HG03442 (cell line): ENCODE measurements around the gene ANO3.
"Not testable (repeated sequence)": the region's sequence is repeated elsewhere in the genome, so short reads cannot be mapped to it uniquely, and the experiment has no call there.

Experiments
- ATAC-seq: cut with Tn5 transposase; IDR thresholded peaks from one replicate; pipeline ENCODE4 v1.9.1; 2021; ENCODE audit warnings: mild to moderate bottlenecking, moderate library complexity; ENCODE audit not compliant: unreplicated experiment

Gene ANO3

DNA sequence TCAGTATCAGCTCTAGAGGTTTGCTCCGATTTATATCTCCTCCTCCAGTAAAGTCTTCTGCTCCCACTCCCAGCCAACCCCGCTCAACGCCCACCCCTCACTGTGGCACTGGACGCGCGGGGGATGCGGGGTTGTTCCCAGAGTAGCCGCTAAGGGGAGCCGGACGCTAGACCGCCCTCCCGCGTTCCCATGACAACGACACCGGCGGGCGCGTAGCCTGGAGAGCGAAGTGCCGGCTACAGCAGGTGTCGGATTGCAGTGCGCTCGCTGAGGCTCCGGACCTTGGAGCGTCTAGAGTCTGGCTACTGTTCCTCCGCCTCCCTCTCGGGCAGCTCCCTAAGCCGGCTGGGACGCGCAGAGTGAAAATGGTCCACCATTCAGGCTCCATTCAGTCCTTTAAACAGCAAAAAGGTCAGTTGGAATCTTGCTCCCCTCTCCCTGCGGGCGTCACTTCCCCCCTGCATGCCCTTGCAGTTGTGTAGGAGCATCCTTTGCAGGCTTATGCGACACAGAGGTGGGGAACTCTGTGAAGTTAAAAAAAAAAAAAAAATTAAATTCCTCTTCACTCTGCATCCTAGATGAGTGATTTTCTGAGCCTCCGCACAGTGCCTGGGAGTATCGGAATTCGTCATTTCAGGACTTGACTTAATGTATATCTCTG lies at the start of gene ANO3:
TSS of gene ANO3 (plus strand) at position 220 of the 661 bp plus-strand sequence. CDS start at position 366, 146 bp downstream.
- ATAC-seq, result peak; percentile 97

DNA sequence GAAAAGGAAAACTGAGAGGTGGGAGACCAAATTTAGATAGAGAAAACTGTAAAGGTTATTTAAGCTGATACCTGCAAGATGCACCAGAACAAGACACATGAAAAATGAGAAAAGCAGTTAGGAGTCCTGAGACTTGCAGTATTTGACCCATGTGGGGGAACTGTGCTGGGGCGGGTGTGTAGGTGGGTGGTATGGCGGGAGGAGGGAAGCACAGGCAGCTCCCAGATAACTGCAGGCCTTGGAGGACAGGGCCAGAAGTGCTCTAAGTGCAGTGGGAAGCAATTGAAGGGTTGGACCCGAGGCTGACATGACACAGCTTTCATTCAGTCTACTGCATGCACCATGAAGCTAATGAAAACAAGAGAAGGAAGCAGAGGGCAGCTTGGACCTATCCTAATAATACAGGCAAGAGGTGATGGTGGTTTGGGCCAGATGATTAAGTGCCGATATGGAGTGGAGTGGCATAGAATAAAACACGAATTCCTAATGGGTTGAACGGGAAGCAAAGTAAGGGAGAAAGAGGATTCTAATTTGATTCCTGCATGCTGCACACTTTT lies 48.0 kb upstream of the ANO3 start:
- ATAC-seq, result no peak

DNA sequence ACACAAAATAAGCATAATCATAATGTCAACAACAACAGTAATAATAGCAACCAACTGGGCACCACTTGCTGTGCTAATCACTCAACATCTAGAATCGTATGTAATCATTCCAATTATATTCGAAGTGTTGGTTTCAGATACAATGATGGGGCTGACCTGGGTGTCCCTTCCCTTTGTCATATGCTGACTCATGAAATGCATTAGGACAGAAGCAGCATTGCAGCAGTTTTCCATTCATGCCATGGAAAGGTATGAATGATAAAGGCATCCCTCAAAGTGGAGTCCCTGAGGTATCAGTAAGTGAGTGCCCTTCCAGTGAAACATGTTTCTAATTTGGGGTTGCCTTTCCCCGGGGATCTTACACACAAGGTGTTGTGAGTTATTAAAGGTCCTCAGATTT lies 46.3 kb upstream of the ANO3 start:
- ATAC-seq, result no peak

DNA sequence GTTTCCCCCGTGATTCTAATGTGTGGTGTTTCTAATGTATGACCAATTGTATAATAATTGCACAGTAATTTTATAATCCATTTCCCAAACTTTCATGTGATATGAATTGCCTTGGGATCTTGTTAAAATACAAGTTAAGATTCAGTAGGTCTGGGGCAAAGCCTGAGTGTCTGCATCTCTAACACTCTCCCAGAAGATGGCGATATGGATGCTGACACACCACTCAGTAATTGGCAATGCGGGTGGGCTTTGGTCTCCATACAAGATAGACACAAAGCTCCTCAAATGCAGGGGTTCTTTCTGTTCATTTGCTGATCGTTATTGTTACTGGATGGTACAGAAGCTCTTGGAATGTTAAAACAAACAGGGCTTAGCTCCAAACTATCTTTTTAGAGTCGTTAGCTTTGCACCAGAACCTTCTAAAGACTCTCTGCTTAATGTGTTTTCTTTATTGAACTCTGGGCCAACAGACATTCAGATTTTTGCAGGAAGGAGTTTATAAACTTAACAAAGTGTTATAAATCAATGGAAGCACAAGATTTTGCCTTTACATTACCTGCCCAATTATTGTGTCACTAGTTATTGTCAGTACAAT lies 45.4 kb upstream of the ANO3 start:
- no peak for ATAC-seq

DNA sequence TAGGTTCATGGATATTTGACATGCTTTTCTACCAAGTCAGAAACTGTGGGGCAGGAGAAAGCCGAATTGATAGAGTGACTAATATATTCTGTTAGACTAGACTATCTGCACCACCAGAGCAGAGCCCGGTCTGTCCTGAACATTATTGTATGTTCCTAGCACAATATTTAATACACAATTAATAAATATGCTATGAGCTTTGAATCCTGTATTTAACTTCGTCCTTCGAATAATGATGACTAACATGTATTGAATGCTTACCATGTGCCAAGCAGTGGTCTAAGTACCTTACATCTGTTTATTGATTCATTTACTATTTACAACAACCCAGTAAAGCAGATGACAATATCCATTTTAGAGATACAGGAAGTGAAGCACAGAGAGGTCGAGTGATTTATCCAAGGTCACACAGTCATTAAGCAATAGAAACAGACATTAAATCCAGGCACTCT lies 44.8 kb upstream of the ANO3 start:
- ATAC-seq, result no peak

DNA sequence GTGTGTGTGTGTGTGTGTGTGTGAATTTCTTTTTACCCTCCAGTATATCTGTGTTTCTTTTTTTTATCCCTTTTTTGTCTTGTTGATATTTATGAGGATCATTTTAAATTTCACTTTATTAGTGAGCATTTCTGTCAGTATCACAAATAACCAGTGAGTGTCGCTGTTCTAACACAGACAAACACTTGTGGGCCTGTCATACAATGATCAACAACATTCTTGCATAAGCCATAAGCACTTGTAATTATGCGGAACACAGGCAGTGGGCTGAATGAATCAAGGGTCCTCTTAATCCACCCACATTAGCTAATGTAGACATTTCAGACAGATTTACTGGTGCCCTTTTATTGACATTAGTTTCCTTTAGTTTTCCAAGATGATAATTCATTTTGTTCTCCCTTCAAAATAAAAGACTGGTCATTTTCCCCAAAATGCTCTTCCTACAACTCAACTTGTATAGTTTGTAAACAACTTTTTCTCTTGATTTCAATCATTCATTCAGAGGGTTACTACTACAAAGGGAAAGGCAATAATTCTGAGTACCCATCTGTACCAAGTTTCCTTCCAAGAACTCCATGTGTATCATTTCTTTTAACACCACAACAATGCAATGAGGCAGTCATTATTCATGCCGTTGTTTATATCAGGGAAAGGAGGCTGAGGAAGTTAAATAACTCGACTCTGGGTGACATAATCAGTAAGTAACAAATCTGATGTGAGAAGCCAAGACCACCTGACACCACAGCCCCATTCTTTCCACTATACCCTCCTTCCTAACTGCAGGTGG lies 34.5 kb upstream of the ANO3 start:
- ATAC-seq, result peak; percentile 89

DNA sequence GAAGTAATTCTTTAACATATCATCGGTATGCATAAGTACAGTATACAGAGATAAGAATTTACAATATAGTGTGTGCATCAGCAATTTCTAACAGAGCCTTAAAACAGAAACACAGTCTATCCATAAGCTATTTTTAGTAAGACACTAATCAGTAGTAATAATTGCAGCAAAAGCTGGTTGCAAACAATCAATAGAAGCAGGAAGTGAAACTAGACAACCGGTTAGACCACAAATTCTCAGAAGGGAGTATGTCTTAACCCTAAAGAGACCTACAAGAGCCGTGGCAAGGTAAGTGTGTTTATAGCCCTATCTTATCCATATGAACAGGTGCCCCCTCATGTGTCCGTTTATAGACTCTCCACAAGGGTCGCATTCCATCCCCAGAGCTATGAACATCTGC lies 15.6 kb upstream of the ANO3 start:
- not testable (repeated sequence) for ATAC-seq

DNA sequence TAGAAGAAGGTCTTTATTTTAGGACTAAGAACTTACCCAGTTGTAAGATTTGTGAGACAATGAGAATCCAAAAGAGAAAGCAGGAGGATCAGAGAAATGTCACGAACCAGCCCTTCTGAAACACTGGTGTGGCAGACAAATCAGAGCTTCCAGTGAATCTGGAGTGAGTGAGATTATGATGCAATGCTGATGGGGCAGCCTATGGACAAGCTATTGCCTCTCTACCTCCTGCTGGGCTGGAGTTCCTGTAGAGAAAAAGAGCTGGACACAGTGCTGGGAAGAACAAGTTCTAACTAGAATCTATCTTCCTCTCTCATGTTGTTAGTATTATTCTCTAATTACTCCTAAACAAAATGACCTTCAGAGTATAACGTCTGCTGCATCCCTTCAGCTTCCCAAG lies 12.0 kb upstream of the ANO3 start:
- ATAC-seq, result no peak

DNA sequence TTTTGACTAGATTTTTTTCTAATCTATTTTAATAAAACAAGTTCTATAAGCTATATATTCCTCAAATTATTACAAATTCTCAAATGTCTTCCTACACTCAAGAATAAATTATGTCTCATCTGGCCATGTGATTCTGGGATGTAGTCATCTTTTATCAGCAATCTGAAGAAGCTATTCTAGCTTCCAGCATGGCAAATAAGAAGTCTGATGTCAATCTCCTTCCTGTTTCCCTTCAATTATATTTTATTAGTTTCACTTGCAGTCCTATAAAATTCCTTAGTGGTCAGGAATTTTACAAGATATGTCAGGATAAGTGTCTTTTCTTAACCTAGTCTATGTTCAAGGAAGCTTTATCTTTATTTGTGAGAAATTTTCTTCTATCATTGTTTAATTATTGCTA lies 10.4 kb upstream of the ANO3 start:
- ATAC-seq, result no peak

DNA sequence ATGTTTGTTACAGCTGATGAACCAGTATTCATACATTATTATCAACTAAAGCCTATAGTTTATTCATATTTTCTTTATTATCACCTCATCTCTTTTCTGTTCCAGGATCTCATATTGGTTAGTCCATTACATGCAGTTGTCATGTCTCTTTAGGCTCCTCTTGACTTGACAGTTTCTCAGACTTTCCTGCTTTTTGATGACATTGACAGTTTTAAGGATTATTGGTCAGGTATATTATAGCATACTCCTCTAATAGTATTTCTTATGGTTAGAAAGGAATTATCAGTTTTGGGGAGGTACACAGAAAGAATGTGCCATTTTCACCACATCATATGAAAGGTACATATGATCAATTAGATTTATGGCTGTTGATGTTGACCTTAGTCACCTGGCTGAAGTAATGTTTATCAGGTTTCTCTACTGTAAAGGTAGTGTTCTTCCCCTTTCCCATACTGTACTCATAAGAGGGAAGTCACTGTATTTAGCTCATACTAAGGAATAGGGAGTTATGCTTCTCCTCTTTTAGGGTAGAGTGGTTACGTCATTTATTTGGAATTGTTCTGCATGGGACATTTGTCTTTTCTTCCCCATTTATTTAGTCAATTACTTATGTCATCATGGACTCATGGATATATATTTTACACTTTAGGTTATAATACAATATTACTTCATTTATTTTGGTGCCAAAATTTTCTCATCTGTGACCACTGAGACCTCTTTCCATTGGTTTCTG lies 9.4 kb upstream of the ANO3 start:
- ATAC-seq, result no peak

DNA sequence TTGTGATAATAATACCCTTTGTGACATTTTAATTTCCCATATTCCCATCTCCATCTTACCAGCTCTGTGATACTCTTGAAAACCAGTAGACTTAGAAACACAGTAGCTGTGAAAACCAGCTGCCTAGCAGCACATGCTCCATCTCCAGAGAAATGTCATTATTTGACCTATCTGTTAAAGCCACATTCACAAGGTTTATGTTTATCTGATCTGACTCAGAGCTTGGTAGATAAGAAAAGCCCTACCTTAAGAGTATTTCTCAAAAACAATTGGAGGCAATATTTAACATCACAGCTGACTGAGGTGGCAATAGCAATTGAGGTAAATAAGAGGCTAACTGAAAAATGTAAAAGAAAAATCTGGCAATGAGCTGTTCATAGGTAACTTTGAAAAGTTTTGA lies 8.1 kb upstream of the ANO3 start:
- no peak for ATAC-seq

DNA sequence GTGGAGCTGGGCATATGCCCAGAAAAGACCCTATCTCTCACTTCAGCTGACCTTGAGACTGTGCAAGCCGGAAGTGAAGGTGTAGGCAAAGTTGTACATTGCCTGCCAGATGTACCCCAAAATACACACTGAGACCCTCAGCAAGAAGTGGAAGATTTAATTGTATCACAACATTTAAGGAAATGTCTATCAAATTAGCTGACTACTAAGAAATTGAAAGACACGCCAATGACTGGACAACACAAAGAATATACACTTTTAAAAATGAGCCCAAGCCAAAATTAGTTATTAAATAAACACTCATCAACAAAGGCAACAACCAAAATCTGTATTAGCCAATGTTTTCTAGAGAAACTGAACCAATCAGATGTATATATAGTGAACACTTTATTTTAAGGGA lies 7.7 kb upstream of the ANO3 start:
- no peak for ATAC-seq

DNA sequence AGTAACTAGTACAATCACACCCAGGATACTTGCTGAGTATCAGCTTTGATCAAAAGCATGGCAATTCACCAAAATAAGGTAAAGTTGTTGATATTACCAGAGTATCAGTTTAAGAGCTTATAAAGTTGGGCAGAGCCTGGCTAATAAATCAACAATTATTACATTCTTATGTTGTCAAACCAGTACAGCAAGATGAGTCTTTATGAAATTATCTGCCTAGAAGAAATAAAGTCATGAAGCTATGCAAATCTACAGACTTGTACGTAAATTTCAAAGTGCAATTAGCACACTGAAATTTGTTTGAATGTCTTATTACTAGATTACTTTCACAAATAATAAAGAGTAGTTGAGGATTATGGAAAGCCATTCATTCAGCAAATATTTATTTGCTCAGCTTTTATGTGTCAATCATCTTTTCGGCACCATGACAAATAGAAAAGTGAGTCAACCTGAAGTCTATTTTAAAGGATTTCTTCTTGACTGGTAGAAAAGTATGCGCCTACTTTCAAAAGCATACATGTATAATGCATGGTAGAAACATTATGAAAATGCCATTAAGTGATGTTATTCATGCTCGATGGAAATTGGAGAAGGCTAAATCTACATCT lies 5.0 kb upstream of the ANO3 start:
- ATAC-seq, result no peak

DNA sequence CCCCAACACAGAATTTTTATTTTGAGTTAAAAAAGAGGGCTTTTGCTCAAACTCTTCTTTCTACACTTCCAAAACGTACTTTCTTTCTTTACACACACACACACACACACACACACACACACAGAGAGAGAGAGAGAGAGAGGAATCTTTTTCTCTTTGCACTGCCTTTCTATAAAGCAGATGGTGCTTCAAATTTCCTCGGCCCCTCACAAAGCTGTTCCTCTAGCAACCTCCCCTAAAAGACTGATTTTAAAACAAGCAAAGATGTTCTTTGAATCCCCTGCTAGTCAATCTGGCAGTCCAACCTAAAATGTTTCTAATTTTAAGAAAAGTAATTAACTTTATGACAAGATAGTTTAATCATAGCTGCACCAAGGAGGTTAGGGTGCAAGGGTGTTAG lies 2.7 kb upstream of the ANO3 start:
- no peak for ATAC-seq

DNA sequence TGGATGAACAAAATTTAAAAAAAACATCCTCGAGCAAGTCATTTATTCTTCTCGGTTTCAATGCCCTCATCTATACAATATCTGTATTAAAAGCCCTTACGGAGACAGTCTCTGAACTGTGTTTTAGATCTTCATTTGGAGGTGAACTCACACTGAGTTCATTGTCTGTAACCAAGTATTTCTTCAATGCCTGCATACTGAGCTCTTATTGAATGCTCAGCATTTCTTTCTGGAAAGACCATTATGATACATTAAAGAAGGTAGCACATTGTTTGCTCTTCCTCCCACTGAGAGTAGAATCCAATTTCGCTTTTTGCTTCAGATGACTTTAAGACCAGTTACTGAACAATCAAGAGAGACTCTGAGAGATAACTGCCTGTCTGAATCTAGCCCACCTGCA lies 1.7 kb upstream of the ANO3 start:
- ATAC-seq, result no peak

DNA sequence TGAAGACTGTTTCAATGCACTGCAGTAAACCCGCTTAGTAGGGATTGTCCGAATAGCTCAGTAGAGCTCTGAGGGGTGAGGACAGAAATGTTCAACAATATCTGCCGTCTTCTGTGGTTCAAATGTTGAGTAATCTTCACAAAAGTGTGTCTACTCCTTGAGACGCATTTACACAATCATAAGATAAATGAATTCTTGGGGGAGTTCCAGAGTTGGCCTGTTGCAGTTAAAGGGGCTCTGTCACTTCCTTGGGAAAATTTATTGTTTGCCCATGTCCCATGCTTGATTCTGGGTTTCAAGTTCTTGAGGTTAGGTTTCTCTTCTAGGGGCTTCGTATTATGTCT lies 614 bp downstream of the ANO3 start:
- no peak for ATAC-seq

DNA sequence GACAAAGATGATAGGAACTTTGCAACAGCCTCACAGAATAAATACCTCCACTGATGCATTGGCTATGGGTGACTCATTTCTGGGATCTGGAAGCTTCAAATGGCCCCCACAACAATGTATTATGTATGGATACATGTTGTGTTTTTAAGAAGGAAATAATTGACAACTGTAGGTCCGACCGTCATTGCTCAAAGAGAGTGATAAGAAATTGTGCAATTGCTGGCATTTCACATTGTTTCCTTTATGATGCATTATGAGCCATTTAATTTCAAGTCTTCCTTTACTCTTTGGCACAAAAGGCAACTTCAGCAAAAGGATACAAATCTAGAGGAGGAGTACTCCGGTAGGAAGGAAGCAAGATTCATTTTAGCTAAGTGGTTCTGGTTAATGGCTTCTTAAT lies 2.0 kb downstream of the ANO3 start:
- no peak for ATAC-seq

DNA sequence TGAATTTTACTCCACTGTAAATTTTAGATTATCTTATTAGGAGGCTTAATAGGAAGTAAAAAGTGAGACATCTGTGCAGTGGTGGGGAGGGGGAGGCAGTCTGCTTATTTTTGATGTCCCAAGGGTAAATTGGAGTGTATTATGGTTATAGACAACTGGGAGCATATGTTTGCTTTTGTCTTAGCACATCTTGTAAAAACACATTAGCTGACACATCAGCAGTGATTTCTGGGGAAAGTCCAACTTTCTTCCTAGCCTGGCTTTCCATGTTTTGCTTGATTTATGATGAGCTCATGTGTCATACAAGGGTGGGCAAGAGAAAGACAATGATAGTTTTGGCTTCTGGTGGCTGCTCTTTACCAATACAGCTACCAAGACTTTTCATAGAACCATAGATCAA lies 4.0 kb downstream of the ANO3 start:
- ATAC-seq, result no peak

DNA sequence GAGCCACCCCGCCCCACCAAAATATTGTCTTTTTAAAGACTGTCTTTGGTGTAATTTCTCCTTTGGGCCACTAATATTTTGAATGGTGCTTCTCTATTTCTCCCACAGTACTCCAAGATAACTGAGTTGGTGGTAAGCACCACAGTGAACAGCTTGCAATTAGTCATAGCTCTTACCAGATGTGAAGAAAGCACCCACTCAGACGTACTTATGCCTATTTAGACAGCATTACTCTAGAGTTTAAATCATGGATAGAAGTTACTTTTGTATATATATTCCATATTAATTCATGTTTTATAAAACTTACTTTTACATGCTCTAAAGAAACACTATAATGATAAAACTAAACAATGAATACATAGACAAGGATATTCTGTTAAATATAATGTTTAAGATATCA lies 12.7 kb downstream of the ANO3 start:
- no peak for ATAC-seq

DNA sequence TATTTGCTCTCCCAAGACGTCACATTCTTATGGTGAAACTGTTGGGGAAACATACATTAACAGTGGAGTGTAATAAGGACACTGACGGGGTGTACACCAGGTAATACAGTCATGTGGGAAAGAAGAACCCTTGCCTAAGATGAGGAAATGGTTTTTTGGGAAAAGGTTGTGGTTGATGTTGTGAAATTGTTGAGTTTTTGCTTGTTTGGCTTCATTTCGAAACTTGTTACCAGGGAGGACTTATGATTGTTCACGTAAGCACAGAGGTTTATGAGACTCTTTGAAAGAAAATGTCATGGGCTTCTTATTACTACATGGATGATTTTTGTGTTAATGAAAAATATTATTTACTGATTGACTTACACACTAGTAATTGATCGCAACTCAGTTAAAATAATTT lies 16.8 kb downstream of the ANO3 start:
- ATAC-seq, result no peak

DNA sequence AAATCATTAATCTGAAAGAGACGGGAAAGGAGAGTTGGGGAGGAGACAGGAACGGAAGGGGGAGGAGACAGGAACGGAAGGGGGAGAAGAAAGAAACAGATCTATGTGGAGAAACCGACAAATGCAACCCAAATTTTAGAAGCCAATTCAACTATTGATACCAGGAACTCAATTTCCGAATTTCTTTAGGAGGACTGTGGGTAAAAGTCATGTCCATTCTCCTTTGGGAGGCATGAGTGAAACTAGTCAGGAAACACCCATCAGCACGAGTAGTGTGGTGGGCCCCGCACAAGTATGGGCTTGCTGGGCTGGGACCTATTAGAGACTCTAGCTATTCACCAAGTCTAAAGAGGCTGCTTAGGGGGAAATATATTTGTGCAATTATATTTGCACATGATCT lies 18.1 kb downstream of the ANO3 start:
- ATAC-seq, result no peak
